Measurements from ENCODE around the gene PRR7.

Gene PRR7

DNA sequence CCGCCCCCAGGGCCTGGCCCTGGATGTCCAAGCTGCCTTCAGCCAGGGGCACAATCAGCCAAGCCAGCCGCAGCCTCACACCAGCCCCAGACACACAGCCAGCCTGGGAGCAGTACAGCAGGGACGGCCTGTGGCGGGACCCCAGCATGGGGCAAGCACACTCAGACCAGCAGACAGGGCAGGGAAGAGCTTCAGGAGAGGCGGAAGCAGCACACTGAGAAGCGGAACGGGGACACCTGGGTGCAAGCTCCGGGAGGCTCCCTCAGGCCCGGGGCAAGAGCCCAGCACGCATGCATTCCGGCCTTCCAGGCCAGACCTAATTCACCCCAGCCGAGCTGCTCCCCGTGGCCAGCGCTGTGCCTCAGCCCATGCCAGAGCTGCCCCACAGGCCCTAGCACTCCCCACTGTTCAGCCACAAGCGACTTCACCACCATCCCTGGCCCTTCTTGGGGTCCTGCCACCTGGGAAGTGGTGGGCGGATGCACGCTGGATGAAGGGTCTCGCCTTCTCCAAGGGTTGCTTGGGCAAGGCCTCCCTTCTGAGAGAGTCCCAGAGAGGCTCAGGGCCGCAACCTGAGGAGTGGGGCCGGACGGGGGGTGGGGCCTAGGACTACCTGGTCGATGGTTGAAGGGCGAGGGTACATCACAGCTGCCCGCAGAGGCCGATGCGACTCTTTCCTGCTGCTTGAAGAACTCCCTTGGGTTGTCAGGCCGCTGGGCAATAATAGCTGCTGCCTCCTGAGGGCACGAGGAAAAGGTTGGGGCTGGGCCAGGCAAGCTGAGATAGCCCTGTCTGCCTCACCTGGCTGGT, 13.4 kb downstream of the PRR7 start:
- H3K9ac ChIP-seq (ENCODE audit: low read depth in 1 of 2, low read length in 2 of 2), result no peak overlapping the region
- H3K27me3 ChIP-seq (ENCODE audit: control insufficient read depth in 1 of 2, insufficient read depth in 2 of 2, low read length in 2 of 2), result no peaks in the 10 kb centered on the region
- H3K27ac ChIP-seq (ENCODE audit: low read depth, low read length), result no peak overlapping the region
- H3K36me3 ChIP-seq (ENCODE audit: control insufficient read depth in 1 of 2, insufficient read depth in 2 of 2, low read length in 2 of 2), result no peaks in the 10 kb centered on the region
- no peak overlapping the region for H3K4me3 ChIP-seq (ENCODE audit: low read depth in 1 of 2, low read length in 2 of 2)
- no peaks in the 10 kb centered on the region for H3K9me3 ChIP-seq (ENCODE audit: control insufficient read depth in 1 of 2, low read length in 2 of 2)
- peaks cover 3 to 5% of the 10 kb centered on the region in 2 donors for H3K4me1 ChIP-seq (ENCODE audit: control insufficient read depth in 1 of 2, insufficient read depth in 2 of 2, low read length in 2 of 2)

GRCh38 chr5:177462021-177462670, 15.5 kb downstream of the PRR7 start:
- H3K36me3 ChIP-seq (ENCODE audit: control insufficient read depth in 1 of 2, insufficient read depth in 2 of 2, low read length in 2 of 2), result no peaks in the 10 kb centered on the region
- no peak overlapping the region for H3K9ac ChIP-seq (ENCODE audit: low read depth in 1 of 2, low read length in 2 of 2)
- H3K27ac ChIP-seq (ENCODE audit: low read depth, low read length), result no peak overlapping the region
- no peaks in the 10 kb centered on the region for H3K9me3 ChIP-seq (ENCODE audit: control insufficient read depth in 1 of 2, low read length in 2 of 2)
- no peak overlapping the region for H3K4me3 ChIP-seq (ENCODE audit: low read depth in 1 of 2, low read length in 2 of 2)
- no peaks in the 10 kb centered on the region for H3K4me1 ChIP-seq (ENCODE audit: control insufficient read depth in 1 of 2, insufficient read depth in 2 of 2, low read length in 2 of 2)
- no peaks in the 10 kb centered on the region for H3K27me3 ChIP-seq (ENCODE audit: control insufficient read depth in 1 of 2, insufficient read depth in 2 of 2, low read length in 2 of 2)

DNA sequence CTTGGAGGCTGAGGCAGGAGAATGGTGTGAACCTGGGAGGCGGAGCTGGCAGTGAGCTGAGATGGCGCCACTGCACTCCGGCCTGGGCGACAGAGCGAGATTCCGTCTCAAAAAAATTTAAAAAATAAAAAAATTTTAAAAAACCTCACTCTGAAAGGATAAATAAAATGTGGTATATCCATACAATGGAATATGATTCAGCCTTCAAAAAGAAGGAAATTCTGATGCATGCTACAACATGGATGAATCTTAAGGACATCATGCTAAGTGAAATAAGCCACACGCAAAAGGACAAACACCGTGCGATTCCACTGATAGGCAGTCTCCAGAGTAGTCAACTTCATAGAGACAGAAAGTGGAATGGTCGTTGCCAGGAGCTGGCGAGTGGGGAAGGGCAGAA, 18.4 kb downstream of the PRR7 start:
- no peaks in the 10 kb centered on the region for H3K27me3 ChIP-seq (ENCODE audit: control insufficient read depth in 1 of 2, insufficient read depth in 2 of 2, low read length in 2 of 2)
- H3K4me1 ChIP-seq (ENCODE audit: control insufficient read depth in 1 of 2, insufficient read depth in 2 of 2, low read length in 2 of 2), result no peaks in the 10 kb centered on the region
- H3K9me3 ChIP-seq (ENCODE audit: control insufficient read depth in 1 of 2, low read length in 2 of 2), result no peaks in the 10 kb centered on the region
- H3K4me3 ChIP-seq (ENCODE audit: low read depth in 1 of 2, low read length in 2 of 2), result no peak overlapping the region
- no peaks in the 10 kb centered on the region for H3K36me3 ChIP-seq (ENCODE audit: control insufficient read depth in 1 of 2, insufficient read depth in 2 of 2, low read length in 2 of 2)
- no peak overlapping the region for H3K9ac ChIP-seq (ENCODE audit: low read depth in 1 of 2, low read length in 2 of 2)
- H3K27ac ChIP-seq (ENCODE audit: low read depth, low read length), result no peak overlapping the region

DNA sequence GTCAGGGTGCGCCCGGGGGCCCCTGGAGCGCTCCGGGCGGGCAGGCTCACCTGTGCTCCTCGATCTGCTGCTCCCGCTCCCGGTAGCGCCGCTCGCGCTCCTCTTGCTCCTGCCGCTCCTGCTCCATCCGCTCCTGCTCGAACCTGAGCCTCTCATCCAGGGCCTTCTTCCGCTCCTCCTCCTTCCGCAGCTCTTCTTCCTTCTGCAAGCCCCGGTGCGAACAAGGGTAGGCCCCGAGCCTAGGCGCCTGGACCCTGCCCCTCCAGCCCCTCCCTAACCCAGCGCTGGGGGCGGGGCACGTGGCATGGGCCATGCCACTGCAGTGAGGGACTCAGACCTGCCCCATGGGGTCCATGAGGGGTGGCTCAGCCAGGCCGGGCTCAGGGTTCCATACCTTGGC, 20.2 kb downstream of the PRR7 start:
- Histone ChIP-seq H3K4me3 (ENCODE audit: low read depth in 1 of 2, low read length in 2 of 2) (no peak overlapping the region), H3K9ac (ENCODE audit: low read depth in 1 of 2, low read length in 2 of 2) (no peak overlapping the region), H3K27ac (ENCODE audit: low read depth, low read length) (no peak overlapping the region), H3K36me3 (ENCODE audit: control insufficient read depth in 1 of 2, insufficient read depth in 2 of 2, low read length in 2 of 2) (no peaks in the 10 kb centered on the region), H3K27me3 (ENCODE audit: control insufficient read depth in 1 of 2, insufficient read depth in 2 of 2, low read length in 2 of 2) (no peaks in the 10 kb centered on the region), H3K9me3 (ENCODE audit: control insufficient read depth in 1 of 2, low read length in 2 of 2) (no peaks in the 10 kb centered on the region), H3K4me1 (ENCODE audit: control insufficient read depth in 1 of 2, insufficient read depth in 2 of 2, low read length in 2 of 2) (peaks cover 7 to 9% of the 10 kb centered on the region in 2 donors)

DNA sequence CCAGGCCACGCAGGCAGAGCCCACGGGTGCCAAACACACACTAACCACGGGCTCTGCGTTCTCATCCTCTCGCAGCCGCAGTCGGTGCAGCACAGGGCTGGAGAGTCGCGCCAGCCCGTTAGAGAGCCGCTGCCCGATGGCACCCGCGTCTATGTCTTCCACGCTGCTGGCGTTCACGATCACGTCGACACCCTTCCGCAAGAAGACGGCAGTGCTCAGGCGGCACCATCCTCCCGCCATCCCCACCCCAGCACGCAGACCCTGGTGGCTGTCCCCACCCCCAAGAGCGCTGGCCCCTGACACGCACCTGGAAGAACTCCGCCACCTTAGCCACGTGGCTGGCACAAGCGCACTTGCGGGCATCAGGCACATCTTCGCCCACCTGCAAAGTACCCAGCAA, 20.8 kb downstream of the PRR7 start:
- Histone ChIP-seq H3K36me3 (ENCODE audit: control insufficient read depth in 1 of 2, insufficient read depth in 2 of 2, low read length in 2 of 2) (no peaks in the 10 kb centered on the region), H3K27ac (ENCODE audit: low read depth, low read length) (no peak overlapping the region), H3K9me3 (ENCODE audit: control insufficient read depth in 1 of 2, low read length in 2 of 2) (no peaks in the 10 kb centered on the region), H3K4me3 (ENCODE audit: low read depth in 1 of 2, low read length in 2 of 2) (no peak overlapping the region), H3K9ac (ENCODE audit: low read depth in 1 of 2, low read length in 2 of 2) (no peak overlapping the region), H3K27me3 (ENCODE audit: control insufficient read depth in 1 of 2, insufficient read depth in 2 of 2, low read length in 2 of 2) (no peaks in the 10 kb centered on the region), H3K4me1 (ENCODE audit: control insufficient read depth in 1 of 2, insufficient read depth in 2 of 2, low read length in 2 of 2) (peaks cover 12 to 14% of the 10 kb centered on the region in 2 donors)

DNA sequence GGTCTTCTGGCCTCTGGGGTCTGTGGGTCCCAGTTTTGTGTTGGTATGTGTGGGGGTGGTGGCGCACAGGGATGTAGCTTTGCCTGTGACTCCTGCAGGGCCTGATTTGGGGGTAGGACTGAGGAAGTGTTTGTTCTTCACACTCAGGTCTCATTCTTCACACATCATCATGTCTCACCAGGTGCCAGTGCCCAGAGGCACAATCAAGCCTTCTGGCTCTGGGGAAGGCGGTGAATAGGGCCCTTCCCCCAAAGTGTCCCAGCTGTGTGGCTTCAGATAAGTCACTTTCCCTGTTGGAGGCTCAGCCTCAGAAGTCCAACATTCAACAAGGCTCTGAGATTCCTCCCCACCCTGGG, 21.7 kb downstream of the PRR7 start:
- no peaks in the 10 kb centered on the region for H3K27me3 ChIP-seq (ENCODE audit: control insufficient read depth in 1 of 2, insufficient read depth in 2 of 2, low read length in 2 of 2)
- H3K9me3 ChIP-seq (ENCODE audit: control insufficient read depth in 1 of 2, low read length in 2 of 2), result no peaks in the 10 kb centered on the region
- H3K4me1 ChIP-seq (ENCODE audit: control insufficient read depth in 1 of 2, insufficient read depth in 2 of 2, low read length in 2 of 2), result peaks cover 15 to 17% of the 10 kb centered on the region in 2 donors
- H3K4me3 ChIP-seq (ENCODE audit: low read depth in 1 of 2, low read length in 2 of 2), result no peak overlapping the region
- no peak overlapping the region for H3K9ac ChIP-seq (ENCODE audit: low read depth in 1 of 2, low read length in 2 of 2)
- no peak overlapping the region for H3K27ac ChIP-seq (ENCODE audit: low read depth, low read length)
- H3K36me3 ChIP-seq (ENCODE audit: control insufficient read depth in 1 of 2, insufficient read depth in 2 of 2, low read length in 2 of 2), result no peaks in the 10 kb centered on the region

- H3K27ac ChIP-seq (ENCODE audit: low read depth, low read length), result no peak overlapping the region
- H3K36me3 ChIP-seq (ENCODE audit: control insufficient read depth in 1 of 2, insufficient read depth in 2 of 2, low read length in 2 of 2), result no peaks in the 10 kb centered on the region
- no peak overlapping the region for H3K4me3 ChIP-seq (ENCODE audit: low read depth in 1 of 2, low read length in 2 of 2)
- no peaks in the 10 kb centered on the region for H3K27me3 ChIP-seq (ENCODE audit: control insufficient read depth in 1 of 2, insufficient read depth in 2 of 2, low read length in 2 of 2)
- no peak overlapping the region for H3K9ac ChIP-seq (ENCODE audit: low read depth in 1 of 2, low read length in 2 of 2)
- peaks cover 15 to 17% of the 10 kb centered on the region in 2 donors for H3K4me1 ChIP-seq (ENCODE audit: control insufficient read depth in 1 of 2, insufficient read depth in 2 of 2, low read length in 2 of 2)
- no peaks in the 10 kb centered on the region for H3K9me3 ChIP-seq (ENCODE audit: control insufficient read depth in 1 of 2, low read length in 2 of 2)
Observed at GRCh38 chr5:177468685-177469628, 22.3 kb downstream of the PRR7 start.

DNA sequence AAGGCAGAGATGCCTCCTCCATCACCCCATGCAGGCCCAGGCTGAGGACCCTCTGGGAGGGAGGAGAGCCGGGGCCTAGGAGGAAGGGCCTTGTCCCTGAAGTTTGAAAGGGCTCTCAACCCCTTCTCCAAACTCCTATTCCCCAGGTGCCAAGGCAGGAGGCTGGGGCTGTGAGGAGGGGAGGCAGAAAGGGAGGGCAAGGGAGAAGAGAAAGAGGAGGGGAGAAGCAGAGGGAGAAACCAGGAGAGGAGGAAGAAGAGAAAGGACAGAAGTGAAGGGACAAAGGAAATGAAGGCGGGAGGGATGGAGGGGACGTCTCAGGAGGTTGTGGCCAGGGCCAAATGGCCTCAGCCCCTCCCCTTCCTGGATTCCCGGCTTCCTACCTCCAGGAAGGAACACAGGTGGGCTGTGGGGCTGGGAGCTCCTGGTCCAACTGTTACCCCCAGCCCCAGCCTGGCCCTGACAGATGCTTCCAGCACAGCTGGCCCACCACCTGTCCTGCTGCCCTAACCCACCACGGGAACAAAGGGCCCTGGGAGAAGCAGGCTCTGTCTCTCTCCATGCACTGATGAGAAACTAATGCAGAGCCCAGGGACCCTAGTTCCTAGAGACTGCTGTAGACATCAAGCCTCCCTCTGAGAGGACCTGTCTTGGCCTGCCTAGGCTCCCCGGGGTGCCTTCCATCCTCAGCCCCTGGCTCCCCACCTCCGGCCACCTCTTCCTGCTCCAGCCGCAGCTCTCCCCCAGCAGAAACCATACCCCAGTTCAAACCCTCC, 23.3 kb downstream of the PRR7 start:
- Histone ChIP-seq H3K4me3 (ENCODE audit: low read depth in 1 of 2, low read length in 2 of 2) (no peak overlapping the region), H3K36me3 (ENCODE audit: control insufficient read depth in 1 of 2, insufficient read depth in 2 of 2, low read length in 2 of 2) (no peaks in the 10 kb centered on the region), H3K27me3 (ENCODE audit: control insufficient read depth in 1 of 2, insufficient read depth in 2 of 2, low read length in 2 of 2) (no peaks in the 10 kb centered on the region), H3K9ac (ENCODE audit: low read depth in 1 of 2, low read length in 2 of 2) (no peak overlapping the region), H3K4me1 (ENCODE audit: control insufficient read depth in 1 of 2, insufficient read depth in 2 of 2, low read length in 2 of 2) (peaks cover 15 to 17% of the 10 kb centered on the region in 2 donors), H3K9me3 (ENCODE audit: control insufficient read depth in 1 of 2, low read length in 2 of 2) (no peaks in the 10 kb centered on the region), H3K27ac (ENCODE audit: low read depth, low read length) (no peak overlapping the region)

DNA sequence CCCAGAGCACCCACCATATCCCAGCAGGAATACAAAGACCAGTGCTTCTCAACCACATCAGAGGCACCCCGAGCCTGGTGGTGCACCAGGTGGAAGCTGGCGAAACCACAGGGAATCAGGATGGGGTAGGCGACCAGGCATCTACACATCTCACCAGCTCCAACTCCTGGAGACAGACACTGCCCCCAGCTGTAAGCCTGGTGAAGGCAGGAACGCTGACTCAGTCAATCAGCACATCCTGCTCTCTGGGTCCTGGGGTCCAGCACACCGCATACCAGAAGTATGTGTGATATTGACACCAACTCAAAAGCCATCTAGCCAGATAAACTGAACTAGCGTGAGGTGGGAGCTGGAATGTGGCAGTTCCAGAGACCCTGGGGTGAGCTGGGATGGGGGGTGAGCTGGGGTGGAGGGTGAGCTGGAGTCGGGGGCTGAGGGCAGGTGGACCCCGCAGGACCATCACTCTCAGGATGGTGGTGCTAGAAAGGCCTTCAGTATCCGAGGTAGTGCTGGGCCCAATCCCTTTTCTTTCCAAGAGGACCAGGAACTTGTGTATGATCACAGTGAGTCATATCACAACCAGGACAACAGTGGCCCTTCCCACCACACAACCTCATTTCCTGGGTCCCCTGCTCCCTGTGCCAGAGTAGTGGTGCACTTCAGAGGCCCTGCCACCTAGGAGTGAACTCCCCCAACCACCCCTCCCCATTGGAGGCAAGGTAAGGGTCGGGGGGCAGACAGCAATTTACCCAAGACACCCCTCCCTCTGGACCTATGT, 24.3 kb downstream of the PRR7 start:
- Histone ChIP-seq H3K4me1 (ENCODE audit: control insufficient read depth in 1 of 2, insufficient read depth in 2 of 2, low read length in 2 of 2) (peaks cover 15 to 17% of the 10 kb centered on the region in 2 donors), H3K27ac (ENCODE audit: low read depth, low read length) (no peak overlapping the region), H3K9me3 (ENCODE audit: control insufficient read depth in 1 of 2, low read length in 2 of 2) (no peaks in the 10 kb centered on the region), H3K36me3 (ENCODE audit: control insufficient read depth in 1 of 2, insufficient read depth in 2 of 2, low read length in 2 of 2) (no peaks in the 10 kb centered on the region), H3K4me3 (ENCODE audit: low read depth in 1 of 2, low read length in 2 of 2) (no peak overlapping the region), H3K9ac (ENCODE audit: low read depth in 1 of 2, low read length in 2 of 2) (no peak overlapping the region), H3K27me3 (ENCODE audit: control insufficient read depth in 1 of 2, insufficient read depth in 2 of 2, low read length in 2 of 2) (no peaks in the 10 kb centered on the region)

Measured in duodenal mucosa (tissue), 2 donors.